ENCODE results near the gene OTUB1.
"Not testable (repeated sequence)": the region's sequence is repeated elsewhere in the genome, so short reads cannot be mapped to it uniquely, and the experiment has no call there.

OTUB1 gene

GRCh38 chr11:63951779-63952536, 34.3 kb upstream of the OTUB1 start:
- Histone ChIP-seq H3K27ac (ENCODE audit: low read depth, low read length) (no peak overlapping the region), H3K4me1 (ENCODE audit: control insufficient read depth, insufficient read depth, low read length, unreplicated experiment) (peaks cover 2% of the 10 kb centered on the region), H3K36me3 (ENCODE audit: insufficient read depth, low read length) (peaks cover 2% of the 10 kb centered on the region; the same call in 1 of the 2 replicates), H2AFZ (ENCODE audit: low read length, unreplicated experiment) (no peak overlapping the region), H3K4me3 (ENCODE audit: low read depth, low read length) (no peak overlapping the region), H3K79me2 (ENCODE audit: control insufficient read depth, insufficient read depth, low read length, unreplicated experiment) (no peaks in the 10 kb centered on the region), H3K27me3 (ENCODE audit: insufficient read depth, low read length) (no peaks in the 10 kb centered on the region)

- Histone ChIP-seq H2AFZ (ENCODE audit: low read length, unreplicated experiment) (no peak overlapping the region), H3K27me3 (ENCODE audit: insufficient read depth, low read length) (no peaks in the 10 kb centered on the region), H3K4me1 (ENCODE audit: control insufficient read depth, insufficient read depth, low read length, unreplicated experiment) (peaks cover 2% of the 10 kb centered on the region), H3K4me3 (ENCODE audit: low read depth, low read length) (no peak overlapping the region), H3K36me3 (ENCODE audit: insufficient read depth, low read length) (peaks cover 2% of the 10 kb centered on the region; the same call in 1 of the 2 replicates), H3K79me2 (ENCODE audit: control insufficient read depth, insufficient read depth, low read length, unreplicated experiment) (no peaks in the 10 kb centered on the region), H3K27ac (ENCODE audit: low read depth, low read length) (no peak overlapping the region)
These were observed 33.7 kb upstream of the OTUB1 start for GRCh38 chr11:63952570-63952969.

- no peaks in the 10 kb centered on the region for H3K36me3 ChIP-seq (ENCODE audit: insufficient read depth, low read length)
These were observed 28.2 kb upstream of the OTUB1 start for GRCh38 chr11:63958008-63958407.

GRCh38 chr11:63961608-63962412, 24.4 kb upstream of the OTUB1 start:
- Histone ChIP-seq H3K27me3 (ENCODE audit: insufficient read depth, low read length) (no peaks in the 10 kb centered on the region), H3K79me2 (ENCODE audit: control insufficient read depth, insufficient read depth, low read length, unreplicated experiment) (no peaks in the 10 kb centered on the region), H3K4me3 (ENCODE audit: low read depth, low read length) (no peak overlapping the region), H3K27ac (ENCODE audit: low read depth, low read length) (no peak overlapping the region), H3K4me1 (ENCODE audit: control insufficient read depth, insufficient read depth, low read length, unreplicated experiment) (no peaks in the 10 kb centered on the region), H3K36me3 (ENCODE audit: insufficient read depth, low read length) (no peaks in the 10 kb centered on the region), H2AFZ (ENCODE audit: low read length, unreplicated experiment) (no peak overlapping the region)

More at GRCh38 chr11:63958008-63958407, 28.2 kb upstream of the OTUB1 start:
- Histone ChIP-seq H3K4me1 (ENCODE audit: control insufficient read depth, insufficient read depth, low read length, unreplicated experiment) (no peaks in the 10 kb centered on the region), H2AFZ (ENCODE audit: low read length, unreplicated experiment) (no peak overlapping the region), H3K4me3 (ENCODE audit: low read depth, low read length) (no peak overlapping the region), H3K27ac (ENCODE audit: low read depth, low read length) (no peak overlapping the region), H3K27me3 (ENCODE audit: insufficient read depth, low read length) (no peaks in the 10 kb centered on the region), H3K79me2 (ENCODE audit: control insufficient read depth, insufficient read depth, low read length, unreplicated experiment) (no peaks in the 10 kb centered on the region)

GRCh38 chr11:63963895-63964294, 22.3 kb upstream of the OTUB1 start:
- H3K36me3 ChIP-seq (ENCODE audit: insufficient read depth, low read length); H3K27ac ChIP-seq (ENCODE audit: low read depth, low read length); H3K79me2 ChIP-seq (ENCODE audit: control insufficient read depth, insufficient read depth, low read length, unreplicated experiment); H3K27me3 ChIP-seq (ENCODE audit: insufficient read depth, low read length); H2AFZ ChIP-seq (ENCODE audit: low read length, unreplicated experiment); H3K4me3 ChIP-seq (ENCODE audit: low read depth, low read length); H3K4me1 ChIP-seq (ENCODE audit: control insufficient read depth, insufficient read depth, low read length, unreplicated experiment): not testable (repeated sequence)

GRCh38 chr11:63966444-63966843, 19.8 kb upstream of the OTUB1 start:
- H2AFZ ChIP-seq (ENCODE audit: low read length, unreplicated experiment): no peak overlapping the region
- no peak overlapping the region for H3K4me3 ChIP-seq (ENCODE audit: low read depth, low read length)
- no peaks in the 10 kb centered on the region for H3K4me1 ChIP-seq (ENCODE audit: control insufficient read depth, insufficient read depth, low read length, unreplicated experiment)
- no peak overlapping the region for H3K27ac ChIP-seq (ENCODE audit: low read depth, low read length)
- no peaks in the 10 kb centered on the region for H3K27me3 ChIP-seq (ENCODE audit: insufficient read depth, low read length)
- no peaks in the 10 kb centered on the region for H3K79me2 ChIP-seq (ENCODE audit: control insufficient read depth, insufficient read depth, low read length, unreplicated experiment)
- no peaks in the 10 kb centered on the region for H3K36me3 ChIP-seq (ENCODE audit: insufficient read depth, low read length)

GRCh38 chr11:63969461-63969860, 16.8 kb upstream of the OTUB1 start:
- Histone ChIP-seq H2AFZ (ENCODE audit: low read length, unreplicated experiment) (no peak overlapping the region), H3K4me1 (ENCODE audit: control insufficient read depth, insufficient read depth, low read length, unreplicated experiment) (no peaks in the 10 kb centered on the region), H3K79me2 (ENCODE audit: control insufficient read depth, insufficient read depth, low read length, unreplicated experiment) (peaks cover under 1% of the 10 kb centered on the region), H3K4me3 (ENCODE audit: low read depth, low read length) (no peak overlapping the region), H3K36me3 (ENCODE audit: insufficient read depth, low read length) (no peaks in the 10 kb centered on the region), H3K27me3 (ENCODE audit: insufficient read depth, low read length) (no peaks in the 10 kb centered on the region), H3K27ac (ENCODE audit: low read depth, low read length) (no peak overlapping the region)

GRCh38 chr11:63970902-63971301, 15.3 kb upstream of the OTUB1 start:
- H3K27me3 ChIP-seq (ENCODE audit: insufficient read depth, low read length): no peaks in the 10 kb centered on the region
- peaks cover 15% of the 10 kb centered on the region for H3K79me2 ChIP-seq (ENCODE audit: control insufficient read depth, insufficient read depth, low read length, unreplicated experiment)
- H3K4me3 ChIP-seq (ENCODE audit: low read depth, low read length): no peak overlapping the region
- H3K27ac ChIP-seq (ENCODE audit: low read depth, low read length): no peak overlapping the region
- H3K36me3 ChIP-seq (ENCODE audit: insufficient read depth, low read length): no peaks in the 10 kb centered on the region
- H3K4me1 ChIP-seq (ENCODE audit: control insufficient read depth, insufficient read depth, low read length, unreplicated experiment): peaks cover 2% of the 10 kb centered on the region
- no peak overlapping the region for H2AFZ ChIP-seq (ENCODE audit: low read length, unreplicated experiment)

GRCh38 chr11:63973912-63974258, 12.4 kb upstream of the OTUB1 start:
- H2AFZ ChIP-seq (ENCODE audit: low read length, unreplicated experiment): peak overlapping the region; percentile 69
- peak overlapping the region; percentile 42; the same call in 1 of the 2 replicates for H3K27ac ChIP-seq (ENCODE audit: low read depth, low read length)
- peak overlapping the region; percentile 99; the same call in 1 of the 2 replicates for H3K4me3 ChIP-seq (ENCODE audit: low read depth, low read length)
- not testable (repeated sequence) for H3K27me3 ChIP-seq (ENCODE audit: insufficient read depth, low read length); H3K36me3 ChIP-seq (ENCODE audit: insufficient read depth, low read length)
- H3K79me2 ChIP-seq (ENCODE audit: control insufficient read depth, insufficient read depth, low read length, unreplicated experiment): peaks cover 37% of the 10 kb centered on the region
- H3K4me1 ChIP-seq (ENCODE audit: control insufficient read depth, insufficient read depth, low read length, unreplicated experiment): peaks cover 11% of the 10 kb centered on the region

GRCh38 chr11:63974259-63975143, 11.7 kb upstream of the OTUB1 start, which contains the start of gene COX8A:
Gene COX8A (plus strand): TSS chr11:63974620. CDS start chr11:63974681, 61 bp downstream.
- Histone ChIP-seq H3K27me3 (ENCODE audit: insufficient read depth, low read length) (no peaks in the 10 kb centered on the region), H3K79me2 (ENCODE audit: control insufficient read depth, insufficient read depth, low read length, unreplicated experiment) (peaks cover 43% of the 10 kb centered on the region), H3K4me3 (ENCODE audit: low read depth, low read length) (peak within 1 kb of the TSS; percentile 99), H3K36me3 (ENCODE audit: insufficient read depth, low read length) (no peaks in the 10 kb centered on the region), H3K27ac (ENCODE audit: low read depth, low read length) (peak within 1 kb of the TSS; percentile 88), H3K4me1 (ENCODE audit: control insufficient read depth, insufficient read depth, low read length, unreplicated experiment) (peaks cover 11% of the 10 kb centered on the region), H2AFZ (ENCODE audit: low read length, unreplicated experiment) (peak within 1 kb of the TSS; percentile 90)
